HepG2 (cell line): ENCODE data around the gene CDC37. TPM values are rescaled to one million over a fixed set of nuclear protein-coding genes. Genes with fewer than 3 reads are reported as not detected.

Source experiments
- ATAC-seq: fragments of 200-7000 bp; cut with Tn5 transposase; 3 replicates; pipeline ENCODE4 v1.9.1; 2020; ENCODE audit warnings: mild to moderate bottlenecking, moderate library complexity
- BruUV-seq: library from RNA; stranded (reverse); fragments of 400-500 nt; replicated peaks from 2 replicates; lab custom pipeline; 2021; lab: Mats Ljungman, UMichigan
- CTCF ChIA-PET: fragments of 300-600 bp; formaldehyde crosslinking; extraction: SDS; loops from one replicate; lab custom pipeline; 2021; ENCODE audit warnings: low total read pairs, inconsistent platforms, low intra/inter-chr PET ratio; lab: Yijun Ruan, JAX
- POLR2A ChIA-PET: fragments of 350-600 bp; sonication (Branson Sonifier 250); formaldehyde crosslinking; loops from one replicate; lab custom pipeline; 2020; ENCODE audit warnings: antibody characterized with exemption, inconsistent platforms; lab: Yijun Ruan, JAX
- DNase-seq: peaks from one replicate; pipeline ENCODE4 v3.0.0-alpha.2; 2015; ENCODE audit warnings: low spot score
- FAIRE-seq: peaks from 3 replicates; lab custom pipeline; 2011; peaks lifted over from hg19 to GRCh38; lab: Jason Lieb, UNC
- H2AFZ ChIP-seq: one replicate; pipeline ENCODE4 v1.6.1; 2011; ENCODE audit warnings: low read length, inconsistent platforms
- H3K27ac ChIP-seq: fragments of 300-600 bp; 3 replicates; pipeline ENCODE4 v1.8.0; 2011; ENCODE audit warnings: mixed run types, mild to moderate bottlenecking, mixed read lengths, low read length, inconsistent platforms; ENCODE audit not compliant: insufficient read depth; ENCODE audit errors: extremely low read length
- H3K27me3 ChIP-seq, 2 experiments: fragments of 200-600 bp in 1 of 2; 2 replicates in 1 of 2; 3 replicates in 1 of 2; pipeline versions ENCODE4 v1.6.0 to v1.8.0; 2011; ENCODE audit warnings: low read length in 2 of 2, mild to moderate bottlenecking in 2 of 2, moderate library complexity in 2 of 2, inconsistent platforms in 1 of 2; ENCODE audit not compliant: insufficient read depth in 2 of 2, control insufficient read depth in 1 of 2
- H3K36me3 ChIP-seq, 2 experiments: fragments of 200-600 bp in 1 of 2; replicated peaks in 1 of 2; 2 replicates in 1 of 2; 3 replicates in 1 of 2; pipeline versions ENCODE4 v1.5.1 to v1.8.0; 2011; ENCODE audit warnings: low read length in 2 of 2, inconsistent platforms in 1 of 2; ENCODE audit not compliant: insufficient read depth in 2 of 2, control insufficient read depth in 1 of 2
- H3K4me1 ChIP-seq: 2 replicates; pipeline ENCODE4 v1.5.1; 2012; ENCODE audit warnings: low read length, inconsistent platforms; ENCODE audit not compliant: insufficient read depth
- H3K4me2 ChIP-seq: 2 replicates; pipeline ENCODE4 v1.6.0; 2011; ENCODE audit warnings: low read depth, low read length, inconsistent platforms
- H3K4me3 ChIP-seq, 3 experiments: fragments of 200-600 bp in 1 of 3; sonication (generic), shearing (Covaris generic) in 1 of 3; replicated peaks in 1 of 3; 2 replicates each; pipeline ENCODE4 v1.5.1; 2011 to 2016; ENCODE audit warnings: low read length in 3 of 3, inconsistent platforms in 2 of 3, low read depth in 2 of 3, mild to moderate bottlenecking in 2 of 3, control low read depth in 1 of 3, mixed read lengths in 1 of 3; ENCODE audit not compliant: insufficient read depth in 1 of 3
- H3K79me2 ChIP-seq: one replicate; pipeline ENCODE4 v1.6.1; 2011; ENCODE audit warnings: low read length, inconsistent platforms; ENCODE audit not compliant: insufficient read depth
- H3K9ac ChIP-seq: 2 replicates; pipeline ENCODE4 v1.6.0; 2011; ENCODE audit warnings: mild to moderate bottlenecking, low read depth, low read length, inconsistent platforms; ENCODE audit not compliant: insufficient read depth
- H3K9me3 ChIP-seq: 2 replicates; pipeline ENCODE4 v1.5.1; 2012; ENCODE audit warnings: mild to moderate bottlenecking, low read length
- H4K20me1 ChIP-seq: 2 replicates; pipeline ENCODE4 v1.6.0; 2011; ENCODE audit warnings: inconsistent platforms, mild to moderate bottlenecking, low read length, moderate library complexity; ENCODE audit not compliant: insufficient read depth
- ARNTL ChIP-seq: sonication (generic); formaldehyde crosslinking; IDR thresholded peaks from 2 replicates; pipeline ENCODE4 v1.4.0; 2020; ENCODE audit warnings: mild to moderate bottlenecking, missing genetic modification reagents
- EZH2 ChIP-seq: conservative IDR thresholded peaks from 2 replicates; pipeline ENCODE4 v1.6.1; 2012; ENCODE audit warnings: mild to moderate bottlenecking, low read depth, low read length, moderate library complexity
- HES4 ChIP-seq: sonication (generic); formaldehyde crosslinking; IDR thresholded peaks from 2 replicates; pipeline ENCODE4 v1.9.0; 2021; ENCODE audit warnings: mild to moderate bottlenecking, missing genetic modification reagents, borderline replicate concordance
- MAFG ChIP-seq: sonication (generic); formaldehyde crosslinking; IDR thresholded peaks from 2 replicates; pipeline ENCODE4 v1.5.1; 2020; ENCODE audit warnings: mild to moderate bottlenecking, missing genetic modification reagents
- MED13 ChIP-seq: sonication (generic); formaldehyde crosslinking; IDR thresholded peaks from 2 replicates; pipeline ENCODE4 v1.5.0; 2020; ENCODE audit warnings: missing genetic modification reagents
- MTF2 ChIP-seq: sonication (generic); formaldehyde crosslinking; IDR thresholded peaks from 2 replicates; pipeline ENCODE4 v1.5.0; 2020; ENCODE audit warnings: missing genetic modification reagents, borderline replicate concordance
- NR2F2 ChIP-seq: IDR thresholded peaks from 2 replicates; pipeline ENCODE4 v1.6.1; 2012; ENCODE audit warnings: low read depth, inconsistent platforms, borderline replicate concordance
- POGZ ChIP-seq: sonication (generic); formaldehyde crosslinking; IDR thresholded peaks from 2 replicates; pipeline ENCODE4 v1.4.0; 2020; ENCODE audit warnings: mild to moderate bottlenecking, missing genetic modification reagents
- ZNF24 ChIP-seq: fragments of 450-650 bp; IDR thresholded peaks from 2 replicates; pipeline ENCODE4 v1.6.1; 2017; ENCODE audit warnings: antibody characterized with exemption, mild to moderate bottlenecking
- ZNF839 ChIP-seq: sonication (generic); formaldehyde crosslinking; IDR thresholded peaks from 2 replicates; pipeline ENCODE4 v1.4.0; 2020; ENCODE audit warnings: missing genetic modification reagents, mild to moderate bottlenecking, borderline replicate concordance
- WGBS: methylation state at CpG from one replicate; pipeline ENCODE4 v1.1.6; 2017; ENCODE audit warnings: low lambda C conversion rate; 5-methylcytosine and 5-hydroxymethylcytosine counted together
- in situ Hi-C: cut with HindIII; loops from 2 replicates; pipeline ENCODE4 v1.10.0; 2017; ENCODE audit warnings: low pct_unique_long_range_greater_than_20kb; ENCODE audit not compliant: extremely low pct_ligation_motif_present
- intact Hi-C: fragments of 100-400 bp; cut with micrococcal nuclease; formaldehyde crosslinking; loops from one replicate; pipeline ENCODE4 v1.10.0; 2022; ENCODE audit not compliant: unreplicated experiment
- polyA plus RNA-seq, 8 experiments: library from polyadenylated mRNA; depleted of rRNA in 3 of 8; stranded (reverse) in 7 of 8; unstranded in 1 of 8; fragments of >200 nt; fragmentation: Illumina TruSeq in 4 of 8; extraction: Trizol in 4 of 8; gene quantifications; 2 replicates each; pipeline versions ENCODE4 v1.2.1 to v1.2.3, GENCODE V29; 2011 to 2016; ENCODE audit warnings: low read depth in 4 of 8, missing spikeins in 1 of 8, mixed read lengths in 1 of 8; ENCODE audit not compliant: insufficient read depth in 1 of 8
- total RNA-seq, 5 experiments: library from RNA; depleted of rRNA; stranded (reverse); fragments of >200 nt; fragmentation: Illumina TruSeq; extraction: Trizol; gene quantifications; 2 replicates each; pipeline ENCODE4 v1.2.3, GENCODE V29; 2016; ENCODE audit warnings: low read depth in 1 of 5
- TF ChIP-seq, protein P1 (sequence below): sonication (generic); formaldehyde crosslinking; IDR thresholded peaks from 2 replicates; pipeline ENCODE4 v1.4.0; 2020; ENCODE audit warnings: missing genetic modification reagents; ENCODE audit errors: not compliant biosample characterization
- TF ChIP-seq, protein P2 (sequence below): sonication (generic); formaldehyde crosslinking; IDR thresholded peaks from 2 replicates; pipeline ENCODE4 v1.4.0; 2020; ENCODE audit warnings: missing genetic modification reagents, mild to moderate bottlenecking, borderline replicate concordance

CDC37 gene
- total and polyA plus RNA-seq, 2 of the 13 experiments (the other 11 are each of a cell fraction or from before 2014, with no cell fraction given), result 158 to 177 TPM

DNA sequence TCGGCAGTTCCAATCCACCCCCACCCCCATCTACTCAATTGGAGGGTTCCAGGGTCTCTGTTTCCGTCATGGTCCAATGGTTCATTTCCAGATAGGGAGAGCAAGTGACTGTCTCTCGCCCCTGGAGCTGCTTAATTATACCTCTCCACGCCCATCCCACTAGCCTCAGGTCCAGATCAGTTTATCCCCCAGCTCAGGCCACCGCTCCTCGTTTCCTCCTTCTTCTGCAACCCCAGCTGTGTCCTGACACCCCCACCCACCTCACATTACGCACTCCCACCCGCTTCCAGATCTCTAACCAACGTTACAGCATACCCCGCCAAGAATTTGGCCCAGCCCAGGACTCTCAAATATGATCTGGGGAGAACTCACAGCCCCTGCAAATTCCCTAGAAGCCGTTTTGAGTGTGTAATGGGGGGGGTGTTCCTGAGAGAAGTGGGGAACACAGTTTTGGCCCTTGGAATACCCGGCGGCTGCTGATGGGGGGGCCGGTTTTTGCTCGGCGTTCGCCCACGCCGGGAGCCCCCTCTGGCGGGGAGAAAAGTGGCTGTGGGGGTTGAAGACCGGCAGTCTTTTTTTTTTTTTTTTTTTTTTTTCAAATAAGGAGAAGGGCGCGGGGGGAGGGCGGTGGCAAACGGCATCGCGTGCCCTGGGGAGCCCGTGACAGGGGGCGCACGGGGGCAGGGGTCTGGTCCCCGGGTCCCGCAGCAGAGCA, 15.3 kb upstream of the CDC37 start:
- ATAC-seq (no peak), FAIRE-seq (no peak), DNase-seq (no peak)
- H3K36me3 ChIP-seq, result no peaks in the 10 kb centered on the region
- no peak overlapping the region for H2AFZ ChIP-seq
- H3K9me3 ChIP-seq, result peaks cover 4% of the 10 kb centered on the region; the same call in 1 of the 2 replicates
- 8% methylated on average over 32 of the region's 32 CpGs for WGBS
- H3K27ac ChIP-seq, result no peak overlapping the region
- no peaks in the 10 kb centered on the region for H3K79me2 ChIP-seq
- POLR2A ChIA-PET, result interaction anchor here (1.0 to 1.2 kb wide), 2 partner anchors 15 to 148 kb away, joined by 3 read pairs; partner anchors contain the start of genes CDC37 and ICAM1
- no TSS peak for BruUV-seq
- in situ Hi-C loops (no loop called here), intact Hi-C loops (no loop called here)
- no peak overlapping the region for H3K9ac ChIP-seq
- CTCF ChIA-PET, result interaction anchor here (3.1 kb wide), 1 partner anchor 15 kb away, joined by 37 read pairs; the partner anchor contains the start of gene CDC37
- H3K4me2 ChIP-seq, result no peak overlapping the region
- H3K4me1 ChIP-seq, result peaks cover 39% of the 10 kb centered on the region
- H3K4me3 ChIP-seq, result no peak overlapping the region
- no peaks in the 10 kb centered on the region; the same call in 1 of the 2 replicates for H4K20me1 ChIP-seq
- peaks cover 18 to 56% of the 10 kb centered on the region in 2 experiments for H3K27me3 ChIP-seq
- TF ChIP-seq, protein P1, sequence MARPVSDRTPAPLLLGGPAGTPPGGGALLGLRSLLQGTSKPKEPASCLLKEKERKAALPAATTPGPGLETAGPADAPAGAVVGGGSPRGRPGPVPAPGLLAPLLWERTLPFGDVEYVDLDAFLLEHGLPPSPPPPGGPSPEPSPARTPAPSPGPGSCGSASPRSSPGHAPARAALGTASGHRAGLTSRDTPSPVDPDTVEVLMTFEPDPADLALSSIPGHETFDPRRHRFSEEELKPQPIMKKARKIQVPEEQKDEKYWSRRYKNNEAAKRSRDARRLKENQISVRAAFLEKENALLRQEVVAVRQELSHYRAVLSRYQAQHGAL (CRISPR knock-in tag), result no peak
- no peak for TF ChIP-seq NR2F2
- TF ChIP-seq EZH2, result peak; percentile 88; the same call in 1 of the 2 replicates

DNA sequence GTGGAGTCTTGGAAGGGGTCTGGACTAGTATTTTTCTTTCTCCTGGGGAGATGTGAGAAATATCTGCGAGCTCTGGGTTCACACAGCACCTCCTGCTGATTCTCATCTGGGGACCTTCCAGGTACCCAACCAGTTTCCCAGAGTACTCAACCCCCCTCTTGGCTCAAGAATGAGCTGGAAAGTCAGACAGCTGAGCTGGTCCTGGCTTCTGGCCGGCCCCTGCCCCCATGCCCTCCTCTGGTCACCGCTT, 14.8 kb upstream of the CDC37 start:
- FAIRE-seq (no peak), ATAC-seq (no peak), DNase-seq (no peak)
- CTCF ChIA-PET, result interaction anchor here (3.1 kb wide), 1 partner anchor 14 kb away, joined by 37 read pairs; the partner anchor contains the start of gene CDC37
- H3K79me2 ChIP-seq, result no peaks in the 10 kb centered on the region
- H3K4me3 ChIP-seq, result no peak overlapping the region
- BruUV-seq, result no TSS peak
- H4K20me1 ChIP-seq, result no peaks in the 10 kb centered on the region; the same call in 1 of the 2 replicates
- peaks cover 39% of the 10 kb centered on the region for H3K4me1 ChIP-seq
- TF ChIP-seq ZNF24 (no peak), POGZ (CRISPR knock-in tag) (no peak), HES4 (no peak), ZNF839 (no peak), ARNTL (CRISPR knock-in tag) (no peak), MED13 (CRISPR knock-in tag) (no peak), MTF2 (CRISPR knock-in tag) (no peak), MAFG (no peak)
- TF ChIP-seq, protein P2, sequence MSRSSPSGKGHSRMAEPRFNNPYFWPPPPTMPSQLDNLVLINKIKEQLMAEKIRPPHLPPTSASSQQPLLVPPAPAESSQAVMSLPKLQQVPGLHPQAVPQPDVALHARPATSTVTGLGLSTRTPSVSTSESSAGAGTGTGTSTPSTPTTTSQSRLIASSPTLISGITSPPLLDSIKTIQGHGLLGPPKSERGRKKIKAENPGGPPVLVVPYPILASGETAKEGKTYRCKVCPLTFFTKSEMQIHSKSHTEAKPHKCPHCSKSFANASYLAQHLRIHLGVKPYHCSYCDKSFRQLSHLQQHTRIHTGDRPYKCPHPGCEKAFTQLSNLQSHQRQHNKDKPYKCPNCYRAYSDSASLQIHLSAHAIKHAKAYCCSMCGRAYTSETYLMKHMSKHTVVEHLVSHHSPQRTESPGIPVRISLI, result no peak
- no peak overlapping the region for H3K9ac ChIP-seq
- H3K4me2 ChIP-seq, result no peak overlapping the region
- 7% methylated on average over 3 of the region's 3 CpGs for WGBS
- no peak overlapping the region for H2AFZ ChIP-seq
- POLR2A ChIA-PET, result interaction anchor here (1.0 to 1.2 kb wide), 2 partner anchors 15 to 147 kb away, joined by 3 read pairs; partner anchors contain the start of genes CDC37 and ICAM1
- peaks cover 4% of the 10 kb centered on the region; the same call in 1 of the 2 replicates for H3K9me3 ChIP-seq
- intact Hi-C loops (no loop called here), in situ Hi-C loops (no loop called here)
- no peak overlapping the region for H3K27ac ChIP-seq
- H3K36me3 ChIP-seq, result no peaks in the 10 kb centered on the region
- H3K27me3 ChIP-seq, result peaks cover 18 to 56% of the 10 kb centered on the region in 2 experiments
